Fibroblast of upper back skin (primary cell): ENCODE results near the gene NMRAL1.
A peak's percentile ranks its signal among the peaks of the same experiment; 100 is the strongest.

Experiments used
- DNase-seq: peaks from one replicate; pipeline ENCODE4 v3.0.0-alpha.2; 2013

NMRAL1 gene

DNA sequence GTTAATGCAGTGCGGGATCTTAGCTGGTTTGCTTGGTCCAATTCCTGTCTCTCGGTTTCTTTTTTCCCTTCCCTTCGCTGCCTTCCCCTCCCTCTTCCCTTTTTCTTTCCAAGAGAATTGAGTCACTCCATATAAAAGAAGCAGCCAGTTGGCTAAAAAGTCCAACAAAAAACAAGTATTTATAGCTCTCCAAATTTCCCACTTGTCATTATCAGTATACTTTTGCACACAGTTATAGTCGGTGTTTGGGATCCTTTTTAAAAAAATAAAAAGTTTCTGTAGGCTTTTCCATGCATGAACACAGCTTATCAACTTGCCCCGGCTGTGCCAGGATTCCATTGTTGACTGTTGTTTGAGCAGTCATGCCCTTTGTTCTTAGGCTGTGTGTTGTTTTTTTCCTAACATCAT is 26.6 kb upstream of the NMRAL1 start:
- no peak for DNase-seq

DNA sequence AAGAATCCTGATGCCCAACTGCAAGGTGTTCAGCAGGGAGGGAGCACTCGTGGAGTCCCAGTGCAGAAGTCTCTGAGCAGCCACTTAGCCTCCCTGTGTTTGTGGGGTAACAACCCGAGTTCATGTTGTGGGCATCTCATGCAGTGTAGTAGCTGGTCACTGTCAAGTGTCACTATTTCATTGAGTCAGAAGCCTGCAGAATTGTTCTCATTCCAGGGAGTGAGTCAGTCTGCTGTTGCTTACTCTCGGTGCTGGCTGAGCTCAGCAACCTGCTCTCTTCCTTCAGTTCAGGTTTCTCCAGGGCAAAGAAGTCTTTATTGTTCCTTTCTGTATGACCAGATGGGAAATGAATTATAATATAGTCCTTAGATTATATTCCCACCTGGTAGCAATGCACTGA is 25.8 kb upstream of the NMRAL1 start:
- DNase-seq: peak; percentile 76

GRCh38 chr16:4499196-4499555 is 24.8 kb upstream of the NMRAL1 start:
- DNase-seq: no peak

- no peak for DNase-seq
Observed at GRCh38 chr16:4498546-4499195, 24.2 kb upstream of the NMRAL1 start.

DNA sequence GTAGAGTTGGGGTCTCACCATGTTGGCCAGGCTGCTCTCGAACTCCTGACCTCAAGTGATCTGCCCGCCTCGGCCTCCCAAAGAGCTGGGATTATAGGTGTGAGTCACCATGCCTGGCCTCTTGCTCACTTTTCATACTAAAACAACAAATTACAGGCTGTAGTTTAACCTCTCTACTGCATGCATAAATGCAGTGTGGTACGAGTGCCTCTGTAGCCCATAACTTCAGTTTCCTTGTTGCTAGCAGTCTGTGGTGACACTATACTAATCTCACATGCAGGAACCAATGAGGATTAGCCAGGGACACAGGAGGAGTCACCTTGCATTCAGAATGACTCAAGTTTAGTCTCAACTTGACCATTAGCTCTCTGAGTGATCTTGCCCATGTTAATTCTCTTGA is 21.9 kb upstream of the NMRAL1 start:
- DNase-seq: peak; percentile 48

GRCh38 chr16:4495766-4496165 is 21.3 kb upstream of the NMRAL1 start:
- no peak for DNase-seq

- DNase-seq: peak; percentile 82
Observed at GRCh38 chr16:4494746-4495490, 20.5 kb upstream of the NMRAL1 start.

DNA sequence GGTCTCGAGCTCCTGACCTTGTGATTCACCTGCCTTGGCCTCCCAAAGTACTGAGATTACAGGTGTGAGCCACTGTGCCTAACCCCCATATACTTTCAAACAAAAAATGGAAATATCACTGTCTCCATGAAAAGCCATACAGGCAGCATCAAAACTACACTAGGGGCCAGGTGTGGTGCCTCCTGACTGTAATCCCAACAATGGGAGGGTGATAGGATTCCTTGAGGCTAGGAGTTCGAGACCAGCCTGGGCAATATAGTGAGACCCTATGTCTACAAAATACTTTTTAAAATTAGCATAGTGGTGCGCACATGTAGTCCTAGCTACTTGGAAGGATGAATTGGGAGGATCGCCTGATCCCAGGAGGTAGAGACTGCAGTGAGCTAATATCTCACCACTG is 17.5 kb upstream of the NMRAL1 start:
- DNase-seq: no peak

DNA sequence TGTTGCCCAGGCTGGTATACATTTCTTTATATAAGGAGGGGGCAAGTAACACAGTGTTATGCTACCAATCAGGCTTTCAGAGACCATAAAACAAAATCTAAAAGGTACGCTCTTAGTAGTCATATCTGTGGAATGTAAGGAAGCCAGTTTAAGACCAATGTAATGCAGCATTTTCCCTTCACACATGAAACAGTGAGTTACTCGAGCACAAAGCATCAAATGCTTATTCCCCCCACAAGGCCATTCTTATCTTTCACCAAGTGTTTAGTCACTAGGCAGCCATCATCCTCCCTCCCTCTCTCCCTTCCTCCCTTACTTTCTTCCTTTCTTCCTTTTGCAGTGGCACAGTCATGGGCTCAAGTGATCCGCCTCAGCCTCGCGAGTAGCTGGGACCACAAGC is 14.6 kb upstream of the NMRAL1 start:
- peak; percentile 91 for DNase-seq

GRCh38 chr16:4488499-4488967 is 14.1 kb upstream of the NMRAL1 start:
- no peak for DNase-seq

DNA sequence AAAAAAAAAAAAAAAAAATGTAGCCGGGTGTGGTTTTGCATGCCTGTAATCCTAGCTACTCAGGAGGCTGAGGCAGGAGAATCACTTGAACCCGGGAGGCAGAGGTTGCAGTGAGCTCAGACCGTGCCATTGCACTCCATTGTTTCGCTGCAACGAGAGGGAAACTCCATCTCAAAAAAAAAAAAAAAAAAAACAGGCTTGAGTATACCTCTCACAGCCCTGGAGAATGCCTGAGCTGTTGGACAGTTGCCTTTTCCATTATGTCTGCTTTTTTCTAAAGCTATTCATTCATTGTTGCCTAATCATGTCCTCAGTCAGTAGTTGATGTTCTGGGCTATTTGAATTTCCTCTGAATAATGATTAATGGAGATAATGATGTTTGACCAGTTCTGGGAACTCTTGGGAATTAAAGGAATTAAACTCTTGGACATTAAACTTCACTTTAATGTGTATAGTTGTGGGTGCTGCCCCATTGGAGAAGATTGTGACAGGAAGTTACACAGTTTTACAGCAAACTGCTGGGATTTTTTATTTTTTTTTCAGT is 13.6 kb upstream of the NMRAL1 start:
- peak; percentile 87 for DNase-seq

- no peak for DNase-seq
Observed at GRCh38 chr16:4486126-4486893, 11.9 kb upstream of the NMRAL1 start.

DNA sequence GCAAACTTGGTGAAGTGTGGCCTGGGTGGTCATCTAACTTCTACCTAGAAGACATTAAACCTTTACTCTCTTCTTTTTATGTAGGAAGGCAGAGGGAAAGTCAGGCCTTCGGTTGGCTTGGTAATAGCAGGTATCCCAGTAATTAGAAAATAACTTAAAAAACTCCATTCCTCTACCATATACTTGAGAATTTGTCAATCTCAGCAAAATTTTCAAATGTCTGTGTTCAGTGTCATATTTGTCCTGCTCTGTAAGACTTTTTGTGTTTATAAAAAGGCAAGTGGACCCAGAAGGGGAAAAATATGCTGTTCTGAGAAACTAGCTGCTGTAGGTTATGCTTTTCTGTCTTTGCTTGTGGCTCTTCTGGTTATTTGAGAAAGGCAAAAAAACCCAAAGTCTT is 7.5 kb upstream of the NMRAL1 start:
- DNase-seq: no peak

GRCh38 chr16:4481526-4481925 is 7.1 kb upstream of the NMRAL1 start:
- no peak for DNase-seq

DNA sequence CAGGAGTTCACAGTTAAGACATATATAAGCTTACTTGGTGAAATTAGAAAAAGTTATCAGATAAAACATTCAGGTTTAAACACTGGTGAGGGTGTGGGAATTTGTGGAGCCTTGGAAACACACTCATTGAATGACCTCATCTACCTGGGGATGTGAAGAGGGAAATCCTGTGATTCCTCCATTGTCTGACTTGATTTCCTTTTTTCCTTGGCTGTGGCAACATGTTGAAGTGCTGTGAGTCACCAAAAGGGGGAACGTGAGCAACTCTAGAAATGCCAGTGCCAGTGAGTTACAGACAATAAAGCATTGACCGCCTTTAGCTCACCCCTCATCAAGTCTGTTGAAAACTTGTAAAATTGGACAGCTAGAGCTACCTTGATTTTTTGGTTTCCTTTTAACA is 3.5 kb upstream of the NMRAL1 start:
- DNase-seq: peak; percentile 33

- DNase-seq: peak; percentile 90
Observed at GRCh38 chr16:4475880-4476788, 1.7 kb upstream of the NMRAL1 start, which contains the start of gene HMOX2. TSS of gene HMOX2 (plus strand) at chr16:4476398. CDS start at chr16:4505525, 29,127 bp downstream.

- DNase-seq: no peak
Observed at GRCh38 chr16:4472880-4473279, 1.5 kb downstream of the NMRAL1 start.

DNA sequence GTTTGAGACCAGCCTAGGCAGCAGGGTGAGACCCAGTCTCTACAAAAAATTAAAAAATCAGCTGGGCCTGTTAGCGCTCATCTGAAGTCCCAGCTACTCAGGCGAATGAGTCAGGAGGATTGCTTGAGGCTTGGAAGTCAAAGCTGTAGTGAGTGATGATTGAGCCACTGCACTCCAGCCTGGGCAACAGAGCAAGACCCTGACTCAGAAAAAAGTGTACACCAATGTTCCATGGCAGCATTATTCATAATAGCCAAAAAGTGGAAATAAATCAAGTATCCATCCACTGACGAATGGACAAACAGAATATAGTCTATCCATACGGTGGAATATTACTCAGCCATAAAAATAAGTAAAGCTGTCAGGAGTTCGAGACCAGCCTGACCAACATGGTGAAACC is 2.6 kb downstream of the NMRAL1 start:
- DNase-seq: no peak

DNA sequence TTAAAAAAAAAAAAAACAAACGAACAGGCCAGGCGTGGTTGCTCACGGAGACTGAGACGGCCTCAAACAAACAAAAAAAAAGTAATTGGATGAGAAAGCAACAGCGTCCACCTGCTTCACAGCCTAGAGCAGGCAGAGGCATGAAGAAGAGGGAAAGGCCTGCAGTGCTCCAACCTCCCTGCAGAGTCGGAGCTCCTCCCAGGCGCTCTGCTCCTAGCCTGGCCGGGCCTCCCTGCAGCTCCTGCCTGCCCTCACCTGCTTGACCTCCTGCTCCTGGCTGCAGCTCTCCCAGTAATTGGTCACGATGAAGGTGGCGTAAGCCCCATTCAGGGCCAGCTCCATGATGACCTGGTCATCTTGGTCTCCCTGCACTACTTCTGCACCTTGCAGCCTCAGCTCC is 5.5 kb downstream of the NMRAL1 start:
- no peak for DNase-seq

GRCh38 chr16:4467916-4468315 is 6.5 kb downstream of the NMRAL1 start:
- no peak for DNase-seq

DNA sequence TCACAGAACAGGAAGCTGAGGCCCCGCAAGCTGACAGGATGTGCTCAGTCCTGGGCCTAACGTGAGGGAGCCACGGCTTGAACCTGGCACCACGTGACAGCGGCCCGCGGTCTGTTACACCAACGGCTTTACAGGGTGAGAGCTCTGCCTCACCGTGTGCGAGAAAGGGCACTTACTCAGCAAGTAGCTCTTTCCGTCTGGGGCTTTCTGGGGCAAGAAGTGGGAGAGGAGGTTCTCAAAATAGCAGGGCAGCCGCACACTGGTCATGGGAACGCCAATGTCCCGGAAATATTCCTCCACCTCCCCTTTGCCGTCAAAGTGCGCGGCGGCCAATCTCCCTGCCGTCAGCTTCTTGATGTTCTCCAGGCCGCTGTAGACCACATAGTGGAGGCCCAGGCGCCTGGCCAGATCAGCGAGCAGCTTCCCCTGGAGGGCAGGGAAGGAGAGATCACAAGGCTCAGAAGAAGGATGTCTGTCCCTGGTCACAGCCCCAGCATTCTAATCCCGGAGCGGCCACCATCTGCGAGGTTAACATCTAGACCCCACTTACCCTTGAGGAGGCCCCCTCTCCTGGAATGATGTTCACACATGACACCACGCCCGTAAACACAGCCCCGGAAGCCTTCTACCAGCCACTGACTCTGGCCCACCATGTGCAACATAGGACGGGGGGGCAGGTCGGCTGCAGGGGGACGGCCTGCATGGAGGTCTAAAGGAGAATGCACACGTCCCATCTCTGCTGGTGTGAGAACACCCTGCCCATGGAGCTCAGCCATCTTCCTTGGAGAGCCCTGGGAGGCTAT is 8.2 kb downstream of the NMRAL1 start:
- no peak for DNase-seq
